NCI-H82 treated with DMSO at 0.1 percent for 48 hours (cell line): ENCODE measurements around the gene FBLN5.
"Not testable (repeated sequence)": the region's sequence is repeated elsewhere in the genome, so short reads cannot be mapped to it uniquely, and the experiment has no call there.

Experiments
- DNase-seq: peaks from one replicate; lab custom pipeline; 2025; ENCODE audit not compliant: unreplicated experiment; lab: John Stamatoyannopoulos, UW

Gene FBLN5

GRCh38 chr14:91885839-91886238, 61.7 kb downstream of the FBLN5 start:
- no peak for DNase-seq

GRCh38 chr14:91885113-91885712, 62.3 kb downstream of the FBLN5 start:
- DNase-seq = no peak

- DNase-seq = no peak
Measured at GRCh38 chr14:91884664-91885063, 62.8 kb downstream of the FBLN5 start.

- no peak for DNase-seq
Measured at GRCh38 chr14:91883753-91884152, 63.7 kb downstream of the FBLN5 start.

GRCh38 chr14:91882776-91883175, 64.7 kb downstream of the FBLN5 start:
- no peak for DNase-seq

GRCh38 chr14:91882369-91882768, 65.1 kb downstream of the FBLN5 start:
- DNase-seq = no peak

- no peak for DNase-seq
Measured at GRCh38 chr14:91879196-91879595, 68.3 kb downstream of the FBLN5 start.

- no peak for DNase-seq
Measured at GRCh38 chr14:91878274-91878673, 69.2 kb downstream of the FBLN5 start.

GRCh38 chr14:91877376-91877915, 70.0 kb downstream of the FBLN5 start:
- no peak for DNase-seq

- no peak for DNase-seq
Measured at GRCh38 chr14:91876492-91876891, 71.0 kb downstream of the FBLN5 start.

GRCh38 chr14:91875525-91876286, 71.8 kb downstream of the FBLN5 start:
- peak; percentile 4 for DNase-seq

GRCh38 chr14:91873471-91874415, 73.8 kb downstream of the FBLN5 start:
- no peak for DNase-seq

GRCh38 chr14:91872517-91873470, 74.7 kb downstream of the FBLN5 start:
- DNase-seq = no peak

- DNase-seq = no peak
Measured at GRCh38 chr14:91872011-91872501, 75.4 kb downstream of the FBLN5 start.

- DNase-seq = not testable (repeated sequence)
Measured at GRCh38 chr14:91871401-91871800, 76.1 kb downstream of the FBLN5 start.

GRCh38 chr14:91870890-91871289, 76.6 kb downstream of the FBLN5 start:
- no peak for DNase-seq

- no peak for DNase-seq
Measured at GRCh38 chr14:91870001-91870400, 77.5 kb downstream of the FBLN5 start.

- no peak for DNase-seq
Measured at GRCh38 chr14:91869556-91869955, 77.9 kb downstream of the FBLN5 start.

GRCh38 chr14:91867316-91867988, 80.0 kb downstream of the FBLN5 start, which contains the start of gene TC2N:
TC2N (minus strand) TSS chr14:91867536; CDS start chr14:91813769, 53,767 bp downstream.
- DNase-seq = no peak
